SU-DHL-6 (cell line): ENCODE results near the gene LCNL1.

Source experiments
- EZH2phosphoT487 ChIP-seq: fragments of 200-600 bp; sonication (generic), shearing (Covaris generic); conservative IDR thresholded peaks from 2 replicates; pipeline ENCODE4 v1.6.1; 2018; ENCODE audit warnings: mild to moderate bottlenecking, antibody characterized with exemption, low read length, moderate library complexity, mixed read lengths
- TF ChIP-seq, protein P1 (sequence below): fragments of 200-600 bp; sonication (generic); IDR thresholded peaks from one replicate; pipeline ENCODE4 v1.5.1; 2017; ENCODE audit warnings: antibody characterized with exemption, mild to moderate bottlenecking, low read length, moderate library complexity; ENCODE audit not compliant: insufficient read depth, poor library complexity, severe bottlenecking

DNA sequence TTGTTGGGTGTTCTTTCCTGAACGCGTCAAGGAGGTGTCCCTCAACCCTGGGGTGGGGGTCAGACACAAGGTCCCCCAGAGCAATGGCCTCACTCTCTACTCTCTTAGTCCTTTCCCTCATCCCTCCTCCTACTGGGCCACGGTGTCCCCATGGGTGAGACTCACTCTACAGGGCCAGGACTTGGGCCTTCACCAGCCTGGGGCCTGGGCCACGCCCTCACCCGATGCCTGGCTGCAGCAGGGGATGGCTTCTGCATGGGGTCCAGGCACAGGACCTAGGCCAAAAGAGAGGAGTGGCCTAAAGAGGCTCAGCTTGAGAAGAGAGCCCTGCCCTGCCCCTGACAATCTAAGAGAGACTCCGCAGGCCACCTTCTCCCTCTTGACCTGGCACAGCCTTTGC, 24.9 kb upstream of the LCNL1 start:
- TF ChIP-seq, protein P1, sequence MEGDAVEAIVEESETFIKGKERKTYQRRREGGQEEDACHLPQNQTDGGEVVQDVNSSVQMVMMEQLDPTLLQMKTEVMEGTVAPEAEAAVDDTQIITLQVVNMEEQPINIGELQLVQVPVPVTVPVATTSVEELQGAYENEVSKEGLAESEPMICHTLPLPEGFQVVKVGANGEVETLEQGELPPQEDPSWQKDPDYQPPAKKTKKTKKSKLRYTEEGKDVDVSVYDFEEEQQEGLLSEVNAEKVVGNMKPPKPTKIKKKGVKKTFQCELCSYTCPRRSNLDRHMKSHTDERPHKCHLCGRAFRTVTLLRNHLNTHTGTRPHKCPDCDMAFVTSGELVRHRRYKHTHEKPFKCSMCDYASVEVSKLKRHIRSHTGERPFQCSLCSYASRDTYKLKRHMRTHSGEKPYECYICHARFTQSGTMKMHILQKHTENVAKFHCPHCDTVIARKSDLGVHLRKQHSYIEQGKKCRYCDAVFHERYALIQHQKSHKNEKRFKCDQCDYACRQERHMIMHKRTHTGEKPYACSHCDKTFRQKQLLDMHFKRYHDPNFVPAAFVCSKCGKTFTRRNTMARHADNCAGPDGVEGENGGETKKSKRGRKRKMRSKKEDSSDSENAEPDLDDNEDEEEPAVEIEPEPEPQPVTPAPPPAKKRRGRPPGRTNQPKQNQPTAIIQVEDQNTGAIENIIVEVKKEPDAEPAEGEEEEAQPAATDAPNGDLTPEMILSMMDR = no peak
- TF ChIP-seq EZH2phosphoT487 = no peak
